Thoracic aorta (tissue), 2 donors: Measurements from ENCODE around the gene UNCX. TPM values are rescaled to one million over a fixed set of nuclear protein-coding genes. Genes with fewer than 3 reads are reported as not detected.

Experiments used
- ATAC-seq: fragments of 150-250 bp; one replicate; pipeline ENCODE4 v1.8.0; 2017; ENCODE audit warnings: low read depth; ENCODE audit not compliant: insufficient number of reproducible peaks, low FRiP score
- DNase-seq: peaks from one replicate; pipeline ENCODE4 v3.0.0-alpha.2; 2020; ENCODE audit warnings: low spot score
- H3K27ac ChIP-seq, 2 donors: fragments of 200-600 bp; sonication (generic); 1 replicate in 1 of 2; 2 replicates in 1 of 2; pipeline ENCODE4 v1.5.1; 2016; ENCODE audit warnings: mild to moderate bottlenecking in 2 of 2, moderate library complexity in 2 of 2
- H3K27me3 ChIP-seq: fragments of 200-600 bp; sonication (generic); replicated peaks from 2 replicates; pipeline ENCODE4 v1.6.0; 2016; ENCODE audit warnings: mild to moderate bottlenecking; ENCODE audit not compliant: insufficient read depth
- H3K36me3 ChIP-seq: fragments of 200-600 bp; sonication (generic); one replicate; pipeline ENCODE4 v1.5.1; 2016
- H3K4me1 ChIP-seq, 2 donors: fragments of 200-600 bp; sonication (generic); 1 replicate in 1 of 2; 2 replicates in 1 of 2; pipeline versions ENCODE4 v1.5.1 to v1.6.0; 2016; ENCODE audit warnings: low read depth in 2 of 2, mild to moderate bottlenecking in 1 of 2; ENCODE audit not compliant: control insufficient read depth in 1 of 2
- H3K4me3 ChIP-seq: fragments of 200-600 bp; sonication (generic); 2 replicates; pipeline ENCODE4 v1.5.1; 2016; ENCODE audit warnings: mild to moderate bottlenecking
- H3K9me3 ChIP-seq: fragments of 200-600 bp; sonication (generic); 2 replicates; pipeline ENCODE4 v1.5.1; 2016
- total RNA-seq, 2 donors: library from RNA; depleted of rRNA; stranded (reverse); fragments of >200 nt; gene quantifications; one replicate each; pipeline versions ENCODE4 v1.1.0 to v1.2.3, GENCODE V29; 2016
- TF ChIP-seq, protein P1 (sequence below): fragments of 200-600 bp; sonication (generic); IDR thresholded peaks from one replicate; pipeline ENCODE4 v1.5.1; 2019; ENCODE audit warnings: antibody characterized with exemption

UNCX gene
- total RNA-seq, 2 donors from 2014 or later, result not detected

DNA sequence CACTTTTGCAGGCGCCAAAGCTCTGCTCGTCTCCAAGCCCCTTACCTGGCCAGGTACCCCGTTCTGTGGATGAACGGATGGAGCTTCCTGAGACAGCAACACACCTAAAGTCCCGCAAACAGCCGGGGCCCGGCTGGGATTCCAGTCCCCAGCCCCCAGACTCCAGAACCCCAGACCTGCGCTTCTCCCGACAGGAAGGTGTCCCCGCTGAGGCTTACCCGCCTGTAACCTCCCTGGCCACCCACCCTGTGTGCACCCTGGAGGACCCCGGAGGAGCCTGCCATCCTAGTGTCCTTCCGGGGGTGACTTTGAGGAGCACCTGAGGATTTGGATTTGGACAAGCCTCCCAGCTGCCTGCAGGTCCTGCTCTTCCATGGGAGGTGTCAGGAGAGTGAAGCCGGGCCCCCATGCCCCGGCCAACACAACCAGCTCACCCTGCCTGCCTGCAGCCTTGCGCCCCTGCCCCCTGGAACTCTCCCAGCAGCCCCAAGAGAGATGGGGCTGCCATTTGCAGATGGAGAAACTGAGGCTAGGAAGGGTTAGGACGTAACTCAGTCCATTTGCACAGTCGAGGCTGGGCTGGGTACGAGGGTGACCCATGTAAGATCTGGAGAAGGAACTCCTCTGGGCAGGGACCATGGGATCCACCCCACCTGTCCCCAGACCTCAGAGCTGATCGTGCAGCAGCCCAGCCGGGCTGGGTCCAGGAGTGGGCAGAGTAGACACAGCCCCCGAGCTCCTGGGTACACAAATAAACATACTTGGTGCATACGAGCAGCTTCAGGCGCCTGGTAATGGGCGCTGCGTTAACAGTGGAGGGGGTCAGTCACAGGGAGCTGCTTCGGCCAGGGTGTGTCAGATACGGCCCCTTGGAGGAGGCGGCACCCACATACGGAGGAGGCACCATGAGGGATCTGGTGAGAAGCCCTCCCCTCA, 31.9 kb downstream of the UNCX start:
- H3K36me3 ChIP-seq, result no peaks in the 10 kb centered on the region
- no peak for DNase-seq
- no peak for ATAC-seq
- no peaks in the 10 kb centered on the region for H3K27me3 ChIP-seq
- no peaks in the 10 kb centered on the region for H3K9me3 ChIP-seq
- TF ChIP-seq, protein P1, sequence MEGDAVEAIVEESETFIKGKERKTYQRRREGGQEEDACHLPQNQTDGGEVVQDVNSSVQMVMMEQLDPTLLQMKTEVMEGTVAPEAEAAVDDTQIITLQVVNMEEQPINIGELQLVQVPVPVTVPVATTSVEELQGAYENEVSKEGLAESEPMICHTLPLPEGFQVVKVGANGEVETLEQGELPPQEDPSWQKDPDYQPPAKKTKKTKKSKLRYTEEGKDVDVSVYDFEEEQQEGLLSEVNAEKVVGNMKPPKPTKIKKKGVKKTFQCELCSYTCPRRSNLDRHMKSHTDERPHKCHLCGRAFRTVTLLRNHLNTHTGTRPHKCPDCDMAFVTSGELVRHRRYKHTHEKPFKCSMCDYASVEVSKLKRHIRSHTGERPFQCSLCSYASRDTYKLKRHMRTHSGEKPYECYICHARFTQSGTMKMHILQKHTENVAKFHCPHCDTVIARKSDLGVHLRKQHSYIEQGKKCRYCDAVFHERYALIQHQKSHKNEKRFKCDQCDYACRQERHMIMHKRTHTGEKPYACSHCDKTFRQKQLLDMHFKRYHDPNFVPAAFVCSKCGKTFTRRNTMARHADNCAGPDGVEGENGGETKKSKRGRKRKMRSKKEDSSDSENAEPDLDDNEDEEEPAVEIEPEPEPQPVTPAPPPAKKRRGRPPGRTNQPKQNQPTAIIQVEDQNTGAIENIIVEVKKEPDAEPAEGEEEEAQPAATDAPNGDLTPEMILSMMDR, result no peak
- no peak overlapping the region for H3K27ac ChIP-seq
- H3K4me3 ChIP-seq, result no peak overlapping the region
- H3K4me1 ChIP-seq, result no peaks in the 10 kb centered on the region

DNA sequence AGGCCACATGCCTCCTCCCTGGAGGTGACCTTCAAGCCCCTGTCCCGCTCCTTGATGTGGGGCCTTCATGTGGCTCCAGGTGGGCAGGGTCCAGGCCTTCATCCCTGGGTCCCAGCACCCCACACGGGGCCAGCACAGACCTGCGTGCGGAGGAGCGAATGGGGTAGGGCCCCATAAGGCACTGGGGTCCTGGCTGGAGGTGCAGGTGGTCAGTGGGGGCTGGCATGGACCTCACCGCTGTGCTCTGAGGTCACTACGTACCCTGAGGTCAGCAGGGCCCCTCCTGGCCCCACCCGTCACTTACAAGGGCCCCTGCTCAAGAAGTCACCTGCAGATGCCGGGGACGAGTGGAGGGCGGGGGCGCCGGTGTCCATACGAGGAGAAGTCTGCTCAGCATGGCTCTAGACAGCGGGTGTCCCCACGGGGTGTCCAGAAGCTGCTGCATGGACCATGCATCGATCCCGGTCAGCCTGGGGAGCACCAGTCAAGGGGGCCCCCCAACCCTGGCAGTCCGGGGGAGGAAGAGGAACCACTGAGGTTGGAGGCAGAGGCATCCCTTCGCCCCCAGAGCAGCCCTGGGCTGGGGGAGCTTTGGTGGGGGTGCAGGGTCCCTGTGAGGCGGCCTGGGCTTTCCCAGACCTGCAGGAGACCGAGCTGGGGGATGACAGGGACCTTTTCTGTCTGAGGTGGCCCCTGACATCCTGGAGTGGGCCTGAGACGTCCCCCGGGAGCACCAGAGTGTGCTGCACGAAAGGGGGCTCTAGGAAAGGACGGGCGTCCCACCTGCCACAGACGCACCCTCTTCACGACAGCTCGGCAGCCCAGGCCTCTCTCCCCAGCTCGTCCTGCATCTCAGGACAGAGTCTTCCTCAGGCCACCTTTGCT, 34.6 kb downstream of the UNCX start:
- no peaks in the 10 kb centered on the region for H3K27me3 ChIP-seq
- no peaks in the 10 kb centered on the region for H3K9me3 ChIP-seq
- TF ChIP-seq, protein P1, result no peak
- DNase-seq, result no peak
- no peaks in the 10 kb centered on the region for H3K36me3 ChIP-seq
- no peak overlapping the region for H3K4me3 ChIP-seq
- H3K27ac ChIP-seq, result no peak overlapping the region
- H3K4me1 ChIP-seq, result no peaks in the 10 kb centered on the region
- no peak for ATAC-seq

DNA sequence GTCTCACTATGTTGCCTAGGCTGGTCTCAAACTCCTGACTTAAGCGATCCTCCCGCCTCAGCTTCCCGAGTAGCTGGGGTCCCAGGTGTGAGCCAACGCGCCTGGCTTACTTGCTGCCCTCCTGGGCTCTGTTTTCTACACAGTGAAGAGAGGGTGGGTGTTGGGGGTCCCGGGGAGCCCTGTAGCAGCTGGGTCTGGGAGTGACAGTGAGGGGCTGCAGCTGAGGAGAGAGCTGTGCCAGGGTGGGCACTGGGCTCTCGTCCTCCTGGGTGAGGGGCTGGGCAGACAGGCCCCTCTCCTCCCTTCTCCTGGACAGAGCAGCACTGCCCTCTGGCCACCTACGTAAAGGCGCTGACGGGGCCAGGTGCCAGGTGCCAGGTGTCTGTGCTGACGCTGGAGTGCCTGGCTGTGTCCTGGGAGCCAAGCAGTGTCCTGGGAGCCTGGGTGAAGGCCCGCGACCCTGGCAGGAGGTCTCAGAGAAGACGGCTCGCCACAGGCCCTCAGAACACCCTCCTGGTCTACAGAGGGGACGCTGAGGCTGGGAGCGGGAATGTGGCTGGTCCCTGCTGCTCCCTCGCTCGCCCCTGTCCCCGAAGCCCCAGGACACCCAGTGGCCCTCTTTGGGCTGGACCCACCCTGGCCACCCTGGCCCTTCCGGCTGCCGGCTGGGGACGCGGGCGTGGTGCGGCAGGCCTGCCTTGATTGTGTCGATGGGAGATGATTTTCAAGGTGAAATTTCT, 35.6 kb downstream of the UNCX start:
- Histone ChIP-seq H3K4me1 (no peaks in the 10 kb centered on the region), H3K9me3 (no peaks in the 10 kb centered on the region), H3K27me3 (no peaks in the 10 kb centered on the region), H3K36me3 (no peaks in the 10 kb centered on the region), H3K4me3 (no peak overlapping the region), H3K27ac (no peak overlapping the region)
- TF ChIP-seq, protein P1, result no peak
- no peak for ATAC-seq
- no peak for DNase-seq

DNA sequence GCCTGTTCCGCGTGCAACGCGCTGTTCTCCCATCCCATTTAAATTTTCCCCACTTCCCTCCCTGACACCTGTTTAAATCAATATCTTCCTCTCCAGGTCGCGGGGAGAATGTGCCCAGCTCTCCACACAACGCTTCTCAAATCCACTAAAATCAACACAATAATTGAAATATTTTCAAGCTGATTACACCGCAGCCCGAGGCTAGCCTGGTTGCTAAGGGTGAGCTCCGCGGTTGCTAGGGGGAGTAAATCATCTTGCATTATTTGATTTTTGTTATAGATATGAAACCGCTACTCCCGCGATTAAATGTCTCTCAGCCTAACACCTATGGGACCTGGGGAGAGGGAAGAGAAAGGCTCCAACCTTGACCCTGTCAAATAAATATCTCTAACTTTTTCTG, 36.2 kb downstream of the UNCX start:
- no peak for DNase-seq
- Histone ChIP-seq H3K27ac (no peak overlapping the region), H3K4me1 (no peaks in the 10 kb centered on the region), H3K27me3 (no peaks in the 10 kb centered on the region), H3K36me3 (no peaks in the 10 kb centered on the region), H3K4me3 (no peak overlapping the region), H3K9me3 (no peaks in the 10 kb centered on the region)
- TF ChIP-seq, protein P1, result no peak
- ATAC-seq, result no peak
